ENCODE results near the gene TMPRSS6. TPM values are rescaled to one million over a fixed set of nuclear protein-coding genes. Genes with fewer than 3 reads are reported as not detected.

Gene TMPRSS6
- total RNA-seq, 2 donors from 2014 or later: 0.22 to 0.31 TPM

GRCh38 chr22:37061611-37062375 is 47.7 kb downstream of the TMPRSS6 start:
- peaks cover 12% of the 10 kb centered on the region for H3K27me3 Mint-ChIP-seq (ENCODE audit: insufficient read depth)
- DNase-seq: no peak
- Histone ChIP-seq H3K9me3 (ENCODE audit: control insufficient read depth, low read length) (no peaks in the 10 kb centered on the region), H3K4me3 (ENCODE audit: low read length) (no peak overlapping the region), H3K27me3 (ENCODE audit: control insufficient read depth, insufficient read depth, low read length, poor library complexity, severe bottlenecking) (no peaks in the 10 kb centered on the region), H3K36me3 (ENCODE audit: control insufficient read depth, insufficient read depth, low read length) (no peaks in the 10 kb centered on the region), H3K9ac (ENCODE audit: extremely low read depth, low read length, poor library complexity, severe bottlenecking) (no peak overlapping the region), H3K4me1 (ENCODE audit: control insufficient read depth, insufficient read depth, low read length) (no peaks in the 10 kb centered on the region), H3K27ac (ENCODE audit: low read depth, low read length) (no peak overlapping the region)
- WGBS, 2 experiments (ENCODE audit: insufficient coverage in 1 of 2, insufficient read length in 1 of 2): 89 to 100% methylated on average over 1 to 7 of the region's 10 CpGs
- H3K4me3 Mint-ChIP-seq: no peak overlapping the region
- no peaks in the 10 kb centered on the region for H3K9me3 Mint-ChIP-seq
- no peak overlapping the region for H3K27ac Mint-ChIP-seq
- H3K36me3 Mint-ChIP-seq (ENCODE audit: low read depth): peaks cover 10% of the 10 kb centered on the region
- H3K4me1 Mint-ChIP-seq: peaks cover 2% of the 10 kb centered on the region
- no peak for TF ChIP-seq CTCF (conservative IDR thresholded peaks at IDR 0.05)

- Mint-ChIP-seq H3K27ac (no peak overlapping the region), H3K27me3 (ENCODE audit: insufficient read depth) (peaks cover 7% of the 10 kb centered on the region), H3K4me1 (peaks cover 2% of the 10 kb centered on the region), H3K36me3 (ENCODE audit: low read depth) (peaks cover 16% of the 10 kb centered on the region), H3K9me3 (no peaks in the 10 kb centered on the region), H3K4me3 (no peak overlapping the region)
- Histone ChIP-seq H3K9ac (ENCODE audit: extremely low read depth, low read length, poor library complexity, severe bottlenecking) (no peak overlapping the region), H3K9me3 (ENCODE audit: control insufficient read depth, low read length) (no peaks in the 10 kb centered on the region), H3K4me1 (ENCODE audit: control insufficient read depth, insufficient read depth, low read length) (no peaks in the 10 kb centered on the region), H3K4me3 (ENCODE audit: low read length) (no peak overlapping the region), H3K27ac (ENCODE audit: low read depth, low read length) (no peak overlapping the region), H3K27me3 (ENCODE audit: control insufficient read depth, insufficient read depth, low read length, poor library complexity, severe bottlenecking) (no peaks in the 10 kb centered on the region), H3K36me3 (ENCODE audit: control insufficient read depth, insufficient read depth, low read length) (peaks cover under 1% of the 10 kb centered on the region)
- WGBS, 2 experiments (ENCODE audit: insufficient coverage in 1 of 2, insufficient read length in 1 of 2): 88 to 91% methylated on average over 13 to 28 of the region's 28 CpGs
- no peak for TF ChIP-seq CTCF (conservative IDR thresholded peaks at IDR 0.05)
- DNase-seq: no peak
These were observed 48.5 kb downstream of the TMPRSS6 start for GRCh38 chr22:37060801-37061610.

- H3K4me1 ChIP-seq (ENCODE audit: control insufficient read depth, insufficient read depth, low read length): no peaks in the 10 kb centered on the region
- WGBS, 2 experiments (ENCODE audit: insufficient coverage in 1 of 2, insufficient read length in 1 of 2): 90 to 91% methylated on average over 5 to 9 of the region's 9 CpGs
- H3K27ac ChIP-seq (ENCODE audit: low read depth, low read length): no peak overlapping the region
- Mint-ChIP-seq H3K27ac (no peak overlapping the region), H3K9me3 (no peaks in the 10 kb centered on the region), H3K4me1 (peaks cover 3% of the 10 kb centered on the region), H3K4me3 (no peak overlapping the region), H3K27me3 (ENCODE audit: insufficient read depth) (peaks cover 4% of the 10 kb centered on the region), H3K36me3 (ENCODE audit: low read depth) (peaks cover 17% of the 10 kb centered on the region)
- no peak overlapping the region for H3K4me3 ChIP-seq (ENCODE audit: low read length)
- H3K27me3 ChIP-seq (ENCODE audit: control insufficient read depth, insufficient read depth, low read length, poor library complexity, severe bottlenecking): no peaks in the 10 kb centered on the region
- H3K9me3 ChIP-seq (ENCODE audit: control insufficient read depth, low read length): no peaks in the 10 kb centered on the region
- peaks cover 3% of the 10 kb centered on the region for H3K36me3 ChIP-seq (ENCODE audit: control insufficient read depth, insufficient read depth, low read length)
- no peak for TF ChIP-seq CTCF (conservative IDR thresholded peaks at IDR 0.05)
- DNase-seq: no peak
- H3K9ac ChIP-seq (ENCODE audit: extremely low read depth, low read length, poor library complexity, severe bottlenecking): no peak overlapping the region
These were observed 49.5 kb downstream of the TMPRSS6 start for GRCh38 chr22:37059876-37060449.

Measured in endodermal cell (in vitro differentiated cells).